Thymus (tissue), 11 donors: ENCODE data around the gene WDR5. TPM values are rescaled to one million over a fixed set of nuclear protein-coding genes. Genes with fewer than 3 reads are reported as not detected.

Experiments
- DNase-seq, 9 donors: peaks; one replicate each; pipeline ENCODE4 v3.0.0-alpha.2; 2013; ENCODE audit warnings: low spot score in 9 of 9, low read depth in 6 of 9, missing footprints in 1 of 9
- H3K27ac ChIP-seq, 2 donors: one replicate each; pipeline ENCODE4 v1.5.1; 2013; ENCODE audit warnings: control low read depth in 1 of 2, low read depth in 1 of 2, low read length in 1 of 2, mild to moderate bottlenecking in 1 of 2, moderate library complexity in 1 of 2
- H3K27me3 ChIP-seq, 2 donors: one replicate each; pipeline ENCODE4 v1.5.1; 2013; ENCODE audit warnings: low read length in 1 of 2; ENCODE audit not compliant: control insufficient read depth in 2 of 2, insufficient read depth in 1 of 2
- H3K36me3 ChIP-seq, 2 donors: one replicate each; pipeline ENCODE4 v1.5.1; 2013; ENCODE audit warnings: low read length in 1 of 2, mild to moderate bottlenecking in 1 of 2, moderate library complexity in 1 of 2; ENCODE audit not compliant: control insufficient read depth in 2 of 2, insufficient read depth in 2 of 2
- H3K4me1 ChIP-seq, 2 donors: one replicate each; pipeline ENCODE4 v1.5.1; 2013; ENCODE audit warnings: low read length in 2 of 2; ENCODE audit not compliant: control insufficient read depth in 2 of 2, insufficient read depth in 2 of 2
- H3K4me3 ChIP-seq, 2 donors: one replicate each; pipeline ENCODE4 v1.5.1; 2013; ENCODE audit warnings: low read length in 2 of 2, control low read depth in 1 of 2, mild to moderate bottlenecking in 1 of 2
- H3K9me3 ChIP-seq, 2 donors: one replicate each; pipeline ENCODE4 v1.5.1; 2013; ENCODE audit warnings: low read length in 1 of 2, mild to moderate bottlenecking in 1 of 2; ENCODE audit not compliant: control insufficient read depth in 2 of 2, insufficient read depth in 1 of 2
- WGBS: extraction: QIAGEN DNeasy Blood & Tissue Kit; methylation state at CpG from one replicate; pipeline ENCODE4 v1.1.7; 2013; 5-methylcytosine and 5-hydroxymethylcytosine counted together
- polyA plus RNA-seq: library from polyadenylated mRNA; stranded (reverse); fragments of 200-250 nt; gene quantifications from one replicate; pipeline ENCODE4 v1.2.3, GENCODE V29; 2013
- total RNA-seq: library from RNA; stranded (reverse); fragments of 120-200 nt; gene quantifications from one replicate; pipeline ENCODE4 v1.2.4, GENCODE V29; 2013
- donor health status: healthy.

WDR5 gene
- total and polyA plus RNA-seq, 2 donors: 18.6 to 25.9 TPM

GRCh38 chr9:134179595-134179917, 43.7 kb downstream of the WDR5 start:
- WGBS: 93% methylated on average over 6 of the region's 6 CpGs
- no peak for DNase-seq
- no peak overlapping the region for H3K27ac ChIP-seq
- peaks cover 0 to 12% of the 10 kb centered on the region in 2 donors for H3K27me3 ChIP-seq
- H3K9me3 ChIP-seq: peaks cover 2 to 6% of the 10 kb centered on the region in 2 donors
- H3K4me3 ChIP-seq: no peak overlapping the region
- H3K4me1 ChIP-seq: peaks cover 3 to 11% of the 10 kb centered on the region in 2 donors
- H3K36me3 ChIP-seq: no peaks in the 10 kb centered on the region

GRCh38 chr9:134179918-134180785, 44.3 kb downstream of the WDR5 start:
- peaks cover 0 to 12% of the 10 kb centered on the region in 2 donors for H3K27me3 ChIP-seq

GRCh38 chr9:134180786-134181647, 45.1 kb downstream of the WDR5 start:
- no peak overlapping the region for H3K27ac ChIP-seq

More at GRCh38 chr9:134179918-134180785, 44.3 kb downstream of the WDR5 start:
- WGBS: 98% methylated on average over 29 of the region's 29 CpGs
- DNase-seq: no peak
- peaks cover 3 to 10% of the 10 kb centered on the region in 2 donors for H3K4me1 ChIP-seq
- H3K9me3 ChIP-seq: peaks cover 2 to 6% of the 10 kb centered on the region in 2 donors
- H3K4me3 ChIP-seq: no peak overlapping the region
- no peaks in the 10 kb centered on the region for H3K36me3 ChIP-seq
- H3K27ac ChIP-seq: no peak overlapping the region

GRCh38 chr9:134181648-134182034, 45.8 kb downstream of the WDR5 start:
- WGBS: 48% methylated on average over 8 of the region's 8 CpGs
- peaks cover 0 to 5% of the 10 kb centered on the region in 2 donors for H3K27me3 ChIP-seq
- peaks cover 2 to 6% of the 10 kb centered on the region in 2 donors for H3K9me3 ChIP-seq
- peaks cover 5 to 18% of the 10 kb centered on the region in 2 donors for H3K4me1 ChIP-seq
- H3K27ac ChIP-seq: no peak overlapping the region
- no peak overlapping the region for H3K4me3 ChIP-seq
- no peaks in the 10 kb centered on the region for H3K36me3 ChIP-seq
- peak in 1 of 9 donors; percentile 21 for DNase-seq

More at GRCh38 chr9:134180786-134181647, 45.1 kb downstream of the WDR5 start:
- H3K9me3 ChIP-seq: peaks cover 2 to 6% of the 10 kb centered on the region in 2 donors
- peaks cover 0 to 11% of the 10 kb centered on the region in 2 donors for H3K27me3 ChIP-seq
- 90% methylated on average over 20 of the region's 20 CpGs for WGBS
- no peak for DNase-seq
- H3K36me3 ChIP-seq: no peaks in the 10 kb centered on the region
- H3K4me3 ChIP-seq: no peak overlapping the region
- H3K4me1 ChIP-seq: peaks cover 5 to 17% of the 10 kb centered on the region in 2 donors

GRCh38 chr9:134182554-134183085, 46.7 kb downstream of the WDR5 start:
- 97% methylated on average over 4 of the region's 4 CpGs for WGBS
- peaks cover 5 to 18% of the 10 kb centered on the region in 2 donors for H3K4me1 ChIP-seq
- DNase-seq: no peak

GRCh38 chr9:134185536-134186011, 49.7 kb downstream of the WDR5 start:
- H3K27ac ChIP-seq: peak overlapping the region; percentile 15 to 76
- WGBS: 10% methylated on average over 8 of the region's 8 CpGs
- no peak overlapping the region for H3K4me3 ChIP-seq
- H3K36me3 ChIP-seq: no peaks in the 10 kb centered on the region
- peaks cover 0 to 29% of the 10 kb centered on the region in 2 donors for H3K27me3 ChIP-seq
- peaks cover 5 to 11% of the 10 kb centered on the region in 2 donors for H3K4me1 ChIP-seq
- H3K9me3 ChIP-seq: peaks cover 0 to 6% of the 10 kb centered on the region in 2 donors
- peak in 5 of 9 donors; percentile 43 to 75 (median 50) for DNase-seq

More at GRCh38 chr9:134182554-134183085, 46.7 kb downstream of the WDR5 start:
- Histone ChIP-seq H3K36me3 (no peaks in the 10 kb centered on the region), H3K27me3 (peaks cover 0 to 5% of the 10 kb centered on the region in 2 donors), H3K4me3 (no peak overlapping the region), H3K27ac (no peak overlapping the region), H3K9me3 (peaks cover 2 to 6% of the 10 kb centered on the region in 2 donors)

GRCh38 chr9:134186471-134187109, 50.7 kb downstream of the WDR5 start:
- Histone ChIP-seq H3K27ac (no peak overlapping the region), H3K9me3 (peaks cover 0 to 6% of the 10 kb centered on the region in 2 donors), H3K4me1 (peaks cover 4 to 9% of the 10 kb centered on the region in 2 donors), H3K27me3 (peaks cover 0 to 31% of the 10 kb centered on the region in 2 donors), H3K36me3 (no peaks in the 10 kb centered on the region), H3K4me3 (no peak overlapping the region)
- no peak for DNase-seq
- 86% methylated on average over 21 of the region's 21 CpGs for WGBS

GRCh38 chr9:134187110-134187531, 51.2 kb downstream of the WDR5 start:
- peaks cover 0 to 31% of the 10 kb centered on the region in 2 donors for H3K27me3 ChIP-seq
- WGBS: 83% methylated on average over 12 of the region's 12 CpGs
- no peaks in the 10 kb centered on the region for H3K36me3 ChIP-seq
- H3K27ac ChIP-seq: no peak overlapping the region
- peaks cover 2 to 7% of the 10 kb centered on the region in 2 donors for H3K4me1 ChIP-seq
- peaks cover 0 to 6% of the 10 kb centered on the region in 2 donors for H3K9me3 ChIP-seq
- H3K4me3 ChIP-seq: no peak overlapping the region
- no peak for DNase-seq
